DOHH2 (cell line): ENCODE measurements around the gene VTA1.
A peak's percentile ranks its signal among the peaks of the same experiment; 100 is the strongest.
"Not testable (repeated sequence)": the region's sequence is repeated elsewhere in the genome, so short reads cannot be mapped to it uniquely, and the experiment has no call there.

Experiments used
- H3F3A ChIP-seq: fragments of 200-600 bp; sonication (generic), shearing (Covaris generic); 2 replicates; pipeline ENCODE4 v1.6.0; 2016; ENCODE audit warnings: antibody characterized with exemption, mild to moderate bottlenecking; ENCODE audit not compliant: control insufficient read depth, insufficient read depth
- H3K27ac ChIP-seq: fragments of 200-600 bp; sonication (generic); 2 replicates; pipeline ENCODE4 v1.5.1; 2014; ENCODE audit warnings: low read depth, mild to moderate bottlenecking, low read length, moderate library complexity
- H3K27me3 ChIP-seq: fragments of 200-600 bp; sonication (generic); 2 replicates; pipeline ENCODE4 v1.6.1; 2014; ENCODE audit warnings: mild to moderate bottlenecking, low read length, mixed read lengths; ENCODE audit not compliant: control insufficient read depth
- H3K36me3 ChIP-seq: fragments of 200-600 bp; sonication (generic); 2 replicates; pipeline ENCODE4 v1.6.1; 2014; ENCODE audit warnings: mild to moderate bottlenecking, low read length, moderate library complexity, mixed read lengths; ENCODE audit not compliant: control insufficient read depth
- H3K4me1 ChIP-seq: fragments of 200-600 bp; sonication (generic); 2 replicates; pipeline ENCODE4 v1.6.1; 2014; ENCODE audit warnings: mild to moderate bottlenecking, low read length, mixed read lengths; ENCODE audit not compliant: control insufficient read depth
- H3K4me2 ChIP-seq: fragments of 200-600 bp; sonication (generic); 2 replicates; pipeline ENCODE4 v1.6.0; 2014; ENCODE audit warnings: mild to moderate bottlenecking, low read length, moderate library complexity
- H3K4me3 ChIP-seq: fragments of 200-600 bp; sonication (generic); 2 replicates; pipeline ENCODE4 v1.5.1; 2014; ENCODE audit warnings: mild to moderate bottlenecking, low read length, mixed read lengths
- H3K79me2 ChIP-seq: fragments of 200-600 bp; sonication (generic); 2 replicates; pipeline ENCODE4 v1.6.1; 2014; ENCODE audit warnings: mild to moderate bottlenecking, low read length, mixed read lengths; ENCODE audit not compliant: control insufficient read depth
- H3K9me2 ChIP-seq: fragments of 200-600 bp; sonication (generic); replicated peaks from 2 replicates; pipeline ENCODE4 v1.6.1; 2014; ENCODE audit warnings: mild to moderate bottlenecking, low read length, mixed read lengths; ENCODE audit not compliant: control insufficient read depth
- H3K9me3 ChIP-seq: fragments of 200-600 bp; sonication (generic); 2 replicates; pipeline ENCODE4 v1.6.1; 2014; ENCODE audit warnings: antibody characterized with exemption, low read length, mixed read lengths; ENCODE audit not compliant: control insufficient read depth, insufficient read depth
- H4K20me1 ChIP-seq: fragments of 200-600 bp; sonication (generic); 2 replicates; pipeline ENCODE4 v1.6.0; 2014; ENCODE audit warnings: low read depth, mild to moderate bottlenecking, antibody characterized with exemption, low read length, moderate library complexity; ENCODE audit not compliant: control insufficient read depth, insufficient read depth
- EZH2phosphoT487 ChIP-seq: fragments of 200-600 bp; sonication (generic); IDR thresholded peaks from 2 replicates; pipeline ENCODE4 v1.6.1; 2017; ENCODE audit warnings: borderline replicate concordance, mild to moderate bottlenecking, antibody characterized with exemption, low read length, moderate library complexity, mixed read lengths
- TF ChIP-seq, protein P1 (sequence below): fragments of 200-600 bp; sonication (generic); IDR thresholded peaks from one replicate; pipeline ENCODE4 v1.5.1; 2014; ENCODE audit warnings: antibody characterized with exemption, mild to moderate bottlenecking, low read depth, low read length; ENCODE audit not compliant: poor library complexity, severe bottlenecking

Gene VTA1

DNA sequence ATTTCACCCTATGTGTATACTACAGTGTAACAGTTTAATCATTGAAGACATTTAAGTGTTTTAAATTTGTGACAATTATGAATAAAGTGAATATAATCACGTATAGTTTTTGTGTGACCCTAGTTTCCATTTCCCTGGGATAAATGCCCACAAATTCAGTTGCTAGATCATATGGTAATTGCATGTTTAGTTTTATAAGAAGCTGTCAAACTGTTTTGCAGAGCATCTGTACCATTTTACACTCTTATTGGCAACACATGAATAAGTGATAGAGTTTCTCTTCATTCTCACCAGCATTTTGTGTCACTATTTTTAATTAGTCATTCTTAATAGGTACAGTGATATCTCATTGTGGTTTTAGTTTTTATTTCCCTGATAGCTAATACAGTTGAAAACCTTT is 7.3 kb downstream of the VTA1 start:
- H3K4me2 ChIP-seq = no peak overlapping the region
- no peak overlapping the region for H3K4me3 ChIP-seq
- no peaks in the 10 kb centered on the region; the same call in 1 of the 2 replicates for H3F3A ChIP-seq
- TF ChIP-seq EZH2phosphoT487 = no peak
- TF ChIP-seq, protein P1, sequence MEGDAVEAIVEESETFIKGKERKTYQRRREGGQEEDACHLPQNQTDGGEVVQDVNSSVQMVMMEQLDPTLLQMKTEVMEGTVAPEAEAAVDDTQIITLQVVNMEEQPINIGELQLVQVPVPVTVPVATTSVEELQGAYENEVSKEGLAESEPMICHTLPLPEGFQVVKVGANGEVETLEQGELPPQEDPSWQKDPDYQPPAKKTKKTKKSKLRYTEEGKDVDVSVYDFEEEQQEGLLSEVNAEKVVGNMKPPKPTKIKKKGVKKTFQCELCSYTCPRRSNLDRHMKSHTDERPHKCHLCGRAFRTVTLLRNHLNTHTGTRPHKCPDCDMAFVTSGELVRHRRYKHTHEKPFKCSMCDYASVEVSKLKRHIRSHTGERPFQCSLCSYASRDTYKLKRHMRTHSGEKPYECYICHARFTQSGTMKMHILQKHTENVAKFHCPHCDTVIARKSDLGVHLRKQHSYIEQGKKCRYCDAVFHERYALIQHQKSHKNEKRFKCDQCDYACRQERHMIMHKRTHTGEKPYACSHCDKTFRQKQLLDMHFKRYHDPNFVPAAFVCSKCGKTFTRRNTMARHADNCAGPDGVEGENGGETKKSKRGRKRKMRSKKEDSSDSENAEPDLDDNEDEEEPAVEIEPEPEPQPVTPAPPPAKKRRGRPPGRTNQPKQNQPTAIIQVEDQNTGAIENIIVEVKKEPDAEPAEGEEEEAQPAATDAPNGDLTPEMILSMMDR = no peak
- H3K9me3 ChIP-seq = no peaks in the 10 kb centered on the region
- H3K27ac ChIP-seq = no peak overlapping the region
- peaks cover 5% of the 10 kb centered on the region; the same call in 1 of the 2 replicates for H3K36me3 ChIP-seq
- H3K27me3 ChIP-seq = no peaks in the 10 kb centered on the region
- peaks cover 3% of the 10 kb centered on the region; the same call in 1 of the 2 replicates for H4K20me1 ChIP-seq
- H3K79me2 ChIP-seq = peaks cover 96% of the 10 kb centered on the region
- peaks cover 22% of the 10 kb centered on the region for H3K4me1 ChIP-seq
- no peaks in the 10 kb centered on the region for H3K9me2 ChIP-seq

DNA sequence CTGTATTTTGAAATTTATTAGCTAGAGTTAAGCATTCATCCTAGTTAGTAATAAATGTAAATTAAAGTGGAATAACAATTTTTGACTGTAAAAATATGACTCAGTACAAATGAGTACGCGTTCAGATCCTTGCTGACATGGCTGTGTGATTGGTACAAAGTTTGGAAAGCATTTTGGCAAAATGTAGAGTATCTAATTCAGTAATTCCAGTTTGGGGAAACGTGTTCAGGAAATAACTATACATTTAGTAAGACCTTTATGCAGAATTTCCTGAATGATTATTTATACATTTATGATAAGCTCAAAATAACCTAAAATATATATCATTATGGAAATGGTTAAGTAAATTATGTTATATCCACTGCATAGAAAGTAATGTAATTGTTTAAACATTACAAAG is 8.0 kb downstream of the VTA1 start:
- Histone ChIP-seq H4K20me1 (peaks cover 3% of the 10 kb centered on the region; the same call in 1 of the 2 replicates), H3K27ac (no peak overlapping the region), H3K4me2 (no peak overlapping the region), H3K9me3 (no peaks in the 10 kb centered on the region), H3K4me3 (no peak overlapping the region), H3F3A (no peaks in the 10 kb centered on the region; the same call in 1 of the 2 replicates), H3K9me2 (no peaks in the 10 kb centered on the region), H3K4me1 (peaks cover 22% of the 10 kb centered on the region), H3K79me2 (peaks cover 95% of the 10 kb centered on the region), H3K36me3 (peaks cover 1% of the 10 kb centered on the region; the same call in 1 of the 2 replicates), H3K27me3 (no peaks in the 10 kb centered on the region)
- TF ChIP-seq EZH2phosphoT487 = no peak
- TF ChIP-seq, protein P1 = no peak

DNA sequence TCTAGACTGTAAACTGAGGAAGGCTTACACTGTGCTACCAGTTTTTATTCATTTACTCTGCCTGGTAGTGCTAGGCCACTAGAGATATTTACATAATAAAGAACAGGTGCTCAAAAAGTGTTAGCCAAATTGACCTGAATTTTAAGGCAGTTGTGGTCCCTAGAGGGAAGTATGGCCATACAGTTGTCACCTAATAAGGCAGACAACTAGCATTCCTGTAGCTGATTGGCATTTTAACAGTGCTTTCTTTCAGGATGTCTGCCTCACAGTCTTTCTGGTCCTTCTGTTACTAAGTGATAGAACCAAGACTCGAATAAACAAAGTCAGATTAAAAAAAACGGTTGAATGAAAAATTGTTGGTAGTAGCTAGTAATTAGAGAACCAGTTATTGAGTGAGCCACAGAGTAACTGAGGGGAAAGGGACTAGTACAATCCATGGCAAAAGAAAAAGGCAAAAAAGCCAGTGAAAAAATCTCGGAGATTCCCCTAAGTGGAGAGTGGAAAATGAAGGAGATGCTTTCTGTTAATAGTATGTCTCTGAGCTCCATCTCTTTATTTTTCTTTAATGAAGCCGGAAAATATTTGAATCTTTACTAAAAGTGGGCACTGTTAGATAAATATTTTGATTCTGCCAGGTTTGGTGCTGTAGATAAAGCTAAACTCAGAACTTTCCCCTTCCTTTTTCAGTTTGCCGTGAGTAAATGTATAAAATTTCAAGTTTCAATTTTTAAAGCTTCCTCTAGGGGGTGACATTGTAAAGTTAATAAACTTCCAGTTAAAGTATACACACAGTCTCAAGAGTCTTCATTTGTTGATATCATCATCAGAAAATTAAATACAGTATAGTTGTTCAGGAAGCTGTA is 9.1 kb downstream of the VTA1 start:
- Histone ChIP-seq H3K79me2 (peaks cover 95% of the 10 kb centered on the region), H3K27me3 (no peaks in the 10 kb centered on the region), H3K4me2 (peak overlapping the region; percentile 58), H3K9me2 (no peaks in the 10 kb centered on the region), H3K4me3 (peak overlapping the region; percentile 32), H3K4me1 (peaks cover 22% of the 10 kb centered on the region), H4K20me1 (peaks cover 3% of the 10 kb centered on the region; the same call in 1 of the 2 replicates), H3K9me3 (no peaks in the 10 kb centered on the region), H3K27ac (no peak overlapping the region), H3K36me3 (no peaks in the 10 kb centered on the region), H3F3A (no peaks in the 10 kb centered on the region; the same call in 1 of the 2 replicates)
- TF ChIP-seq EZH2phosphoT487 = no peak
- TF ChIP-seq, protein P1 = peak; percentile 54

GRCh38 chr6:142156758-142157068 is 9.7 kb downstream of the VTA1 start:
- H3K27me3 ChIP-seq, H3K36me3 ChIP-seq, H4K20me1 ChIP-seq, H3K4me3 ChIP-seq, H3K4me2 ChIP-seq, H3K9me3 ChIP-seq, H3K27ac ChIP-seq, H3F3A ChIP-seq, H3K9me2 ChIP-seq: not testable (repeated sequence)
- H3K4me1 ChIP-seq = peaks cover 22% of the 10 kb centered on the region
- H3K79me2 ChIP-seq = peaks cover 95% of the 10 kb centered on the region
